Neural cell (in vitro differentiated cells): ENCODE results near the gene MOBP.

Experiments
- TF ChIP-seq, protein P1 (sequence below): fragments of 450-650 bp; IDR thresholded peaks from 2 replicates; pipeline ENCODE4 v1.5.1; 2014; ENCODE audit warnings: antibody characterized with exemption, mild to moderate bottlenecking, moderate library complexity; ENCODE audit not compliant: poor library complexity, severe bottlenecking
- TF ChIP-seq, protein P2 (sequence below): IDR thresholded peaks from 2 replicates; pipeline ENCODE4 v1.6.1; 2012; ENCODE audit warnings: borderline replicate concordance

DNA sequence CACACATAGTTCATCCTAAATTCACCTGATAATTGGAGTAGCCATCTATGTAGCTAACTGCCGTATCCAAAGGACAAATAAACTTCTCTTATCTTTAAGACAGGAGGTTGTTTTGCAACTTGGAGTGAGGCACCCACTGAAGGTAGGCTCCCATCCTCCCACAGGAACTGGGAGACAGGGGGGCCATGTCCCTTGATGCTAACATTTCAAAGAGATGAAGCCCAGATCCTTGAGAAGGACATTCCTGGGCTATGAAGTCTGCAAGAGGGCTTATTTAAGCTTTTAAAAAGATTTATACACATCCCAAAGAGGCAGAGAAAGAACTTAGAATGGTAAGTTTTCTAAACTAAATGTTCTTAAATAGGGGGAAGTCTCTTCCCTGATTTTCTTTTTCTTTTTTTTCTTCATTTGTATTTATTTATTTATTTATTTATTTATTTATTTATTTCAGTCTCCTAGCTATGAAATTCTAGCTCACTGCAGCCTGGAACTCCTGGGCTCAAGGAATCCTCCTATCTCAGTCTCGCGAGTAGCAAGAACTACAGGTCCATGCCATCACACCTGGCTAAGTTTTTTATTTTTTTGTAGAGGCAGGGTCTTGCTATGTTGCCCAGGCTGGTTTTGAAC is 12.8 kb upstream of the MOBP start:
- TF ChIP-seq, protein P1, sequence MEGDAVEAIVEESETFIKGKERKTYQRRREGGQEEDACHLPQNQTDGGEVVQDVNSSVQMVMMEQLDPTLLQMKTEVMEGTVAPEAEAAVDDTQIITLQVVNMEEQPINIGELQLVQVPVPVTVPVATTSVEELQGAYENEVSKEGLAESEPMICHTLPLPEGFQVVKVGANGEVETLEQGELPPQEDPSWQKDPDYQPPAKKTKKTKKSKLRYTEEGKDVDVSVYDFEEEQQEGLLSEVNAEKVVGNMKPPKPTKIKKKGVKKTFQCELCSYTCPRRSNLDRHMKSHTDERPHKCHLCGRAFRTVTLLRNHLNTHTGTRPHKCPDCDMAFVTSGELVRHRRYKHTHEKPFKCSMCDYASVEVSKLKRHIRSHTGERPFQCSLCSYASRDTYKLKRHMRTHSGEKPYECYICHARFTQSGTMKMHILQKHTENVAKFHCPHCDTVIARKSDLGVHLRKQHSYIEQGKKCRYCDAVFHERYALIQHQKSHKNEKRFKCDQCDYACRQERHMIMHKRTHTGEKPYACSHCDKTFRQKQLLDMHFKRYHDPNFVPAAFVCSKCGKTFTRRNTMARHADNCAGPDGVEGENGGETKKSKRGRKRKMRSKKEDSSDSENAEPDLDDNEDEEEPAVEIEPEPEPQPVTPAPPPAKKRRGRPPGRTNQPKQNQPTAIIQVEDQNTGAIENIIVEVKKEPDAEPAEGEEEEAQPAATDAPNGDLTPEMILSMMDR = no peak
- TF ChIP-seq, protein P2, sequence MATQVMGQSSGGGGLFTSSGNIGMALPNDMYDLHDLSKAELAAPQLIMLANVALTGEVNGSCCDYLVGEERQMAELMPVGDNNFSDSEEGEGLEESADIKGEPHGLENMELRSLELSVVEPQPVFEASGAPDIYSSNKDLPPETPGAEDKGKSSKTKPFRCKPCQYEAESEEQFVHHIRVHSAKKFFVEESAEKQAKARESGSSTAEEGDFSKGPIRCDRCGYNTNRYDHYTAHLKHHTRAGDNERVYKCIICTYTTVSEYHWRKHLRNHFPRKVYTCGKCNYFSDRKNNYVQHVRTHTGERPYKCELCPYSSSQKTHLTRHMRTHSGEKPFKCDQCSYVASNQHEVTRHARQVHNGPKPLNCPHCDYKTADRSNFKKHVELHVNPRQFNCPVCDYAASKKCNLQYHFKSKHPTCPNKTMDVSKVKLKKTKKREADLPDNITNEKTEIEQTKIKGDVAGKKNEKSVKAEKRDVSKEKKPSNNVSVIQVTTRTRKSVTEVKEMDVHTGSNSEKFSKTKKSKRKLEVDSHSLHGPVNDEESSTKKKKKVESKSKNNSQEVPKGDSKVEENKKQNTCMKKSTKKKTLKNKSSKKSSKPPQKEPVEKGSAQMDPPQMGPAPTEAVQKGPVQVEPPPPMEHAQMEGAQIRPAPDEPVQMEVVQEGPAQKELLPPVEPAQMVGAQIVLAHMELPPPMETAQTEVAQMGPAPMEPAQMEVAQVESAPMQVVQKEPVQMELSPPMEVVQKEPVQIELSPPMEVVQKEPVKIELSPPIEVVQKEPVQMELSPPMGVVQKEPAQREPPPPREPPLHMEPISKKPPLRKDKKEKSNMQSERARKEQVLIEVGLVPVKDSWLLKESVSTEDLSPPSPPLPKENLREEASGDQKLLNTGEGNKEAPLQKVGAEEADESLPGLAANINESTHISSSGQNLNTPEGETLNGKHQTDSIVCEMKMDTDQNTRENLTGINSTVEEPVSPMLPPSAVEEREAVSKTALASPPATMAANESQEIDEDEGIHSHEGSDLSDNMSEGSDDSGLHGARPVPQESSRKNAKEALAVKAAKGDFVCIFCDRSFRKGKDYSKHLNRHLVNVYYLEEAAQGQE = no peak
